ENCODE measurements around the gene CFAP53. TPM values are rescaled to one million over a fixed set of nuclear protein-coding genes. Genes with fewer than 3 reads are reported as not detected.
"Not testable (repeated sequence)": the region's sequence is repeated elsewhere in the genome, so short reads cannot be mapped to it uniquely, and the experiment has no call there.

Gene CFAP53
- total RNA-seq, 1 donor from 2014 or later, result 0.17 TPM

DNA sequence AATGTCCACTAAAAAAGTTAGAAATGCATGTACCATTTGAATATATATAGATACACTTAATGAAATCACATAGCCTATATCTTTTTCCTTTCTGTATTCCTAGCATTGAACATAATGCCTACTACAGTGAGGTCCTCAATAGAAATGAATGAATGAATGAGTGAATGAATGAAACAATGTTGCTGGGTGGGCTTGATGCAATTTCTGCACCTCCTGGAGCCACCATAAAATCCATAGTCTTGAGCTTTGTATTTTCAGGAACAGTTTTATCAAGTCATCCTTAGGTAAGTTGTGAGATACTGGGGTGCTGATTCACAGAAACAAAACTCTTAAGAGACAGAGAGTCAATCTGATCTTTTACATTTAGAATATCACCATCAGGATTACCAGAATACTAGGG lies 3.3 kb downstream of the CFAP53 start:
- TF ChIP-seq, protein P1, sequence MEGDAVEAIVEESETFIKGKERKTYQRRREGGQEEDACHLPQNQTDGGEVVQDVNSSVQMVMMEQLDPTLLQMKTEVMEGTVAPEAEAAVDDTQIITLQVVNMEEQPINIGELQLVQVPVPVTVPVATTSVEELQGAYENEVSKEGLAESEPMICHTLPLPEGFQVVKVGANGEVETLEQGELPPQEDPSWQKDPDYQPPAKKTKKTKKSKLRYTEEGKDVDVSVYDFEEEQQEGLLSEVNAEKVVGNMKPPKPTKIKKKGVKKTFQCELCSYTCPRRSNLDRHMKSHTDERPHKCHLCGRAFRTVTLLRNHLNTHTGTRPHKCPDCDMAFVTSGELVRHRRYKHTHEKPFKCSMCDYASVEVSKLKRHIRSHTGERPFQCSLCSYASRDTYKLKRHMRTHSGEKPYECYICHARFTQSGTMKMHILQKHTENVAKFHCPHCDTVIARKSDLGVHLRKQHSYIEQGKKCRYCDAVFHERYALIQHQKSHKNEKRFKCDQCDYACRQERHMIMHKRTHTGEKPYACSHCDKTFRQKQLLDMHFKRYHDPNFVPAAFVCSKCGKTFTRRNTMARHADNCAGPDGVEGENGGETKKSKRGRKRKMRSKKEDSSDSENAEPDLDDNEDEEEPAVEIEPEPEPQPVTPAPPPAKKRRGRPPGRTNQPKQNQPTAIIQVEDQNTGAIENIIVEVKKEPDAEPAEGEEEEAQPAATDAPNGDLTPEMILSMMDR (IDR thresholded peaks at IDR 0.05), result no peak

DNA sequence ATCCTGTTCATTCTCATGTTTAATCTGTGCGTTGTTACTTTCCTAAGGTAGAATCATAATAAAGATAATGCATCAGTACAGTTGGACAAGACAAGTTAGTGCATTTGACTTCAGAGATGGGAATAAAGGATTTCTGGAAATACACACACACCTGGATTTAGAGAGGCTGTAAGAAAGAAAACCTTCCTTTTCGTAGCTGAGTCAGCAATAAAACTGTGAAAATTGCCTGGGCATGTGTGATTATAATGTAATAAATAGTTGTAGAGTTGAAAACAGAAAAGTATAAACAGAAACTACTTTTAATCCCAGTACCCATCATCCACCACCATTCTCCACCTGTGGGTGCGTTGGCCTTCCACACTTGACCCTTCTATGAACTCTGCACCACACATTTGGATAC lies 15.4 kb downstream of the CFAP53 start:
- TF ChIP-seq, protein P1 (IDR thresholded peaks at IDR 0.05), result no peak
- Mint-ChIP-seq H3K27ac (ENCODE audit: unreplicated experiment) (no peak overlapping the region), H3K27me3 (ENCODE audit: low read depth) (peaks cover 6% of the 10 kb centered on the region), H3K4me1 (ENCODE audit: low read depth) (no peaks in the 10 kb centered on the region), H3K4me3 (ENCODE audit: unreplicated experiment) (no peak overlapping the region), H3K9me3 (ENCODE audit: low read depth) (no peaks in the 10 kb centered on the region), H3K36me3 (ENCODE audit: low read depth) (no peaks in the 10 kb centered on the region)
- no peak for DNase-seq (ENCODE audit: low spot score)

More for the DNA sequence above, 3.3 kb downstream of the CFAP53 start:
- Mint-ChIP-seq H3K36me3 (ENCODE audit: low read depth) (no peaks in the 10 kb centered on the region), H3K4me1 (ENCODE audit: low read depth) (peaks cover 16% of the 10 kb centered on the region), H3K9me3 (ENCODE audit: low read depth) (peaks cover 11% of the 10 kb centered on the region), H3K4me3 (ENCODE audit: unreplicated experiment) (no peak overlapping the region), H3K27ac (ENCODE audit: unreplicated experiment) (no peak overlapping the region), H3K27me3 (ENCODE audit: low read depth) (peaks cover 12% of the 10 kb centered on the region)
- no peak for DNase-seq (ENCODE audit: low spot score)

DNA sequence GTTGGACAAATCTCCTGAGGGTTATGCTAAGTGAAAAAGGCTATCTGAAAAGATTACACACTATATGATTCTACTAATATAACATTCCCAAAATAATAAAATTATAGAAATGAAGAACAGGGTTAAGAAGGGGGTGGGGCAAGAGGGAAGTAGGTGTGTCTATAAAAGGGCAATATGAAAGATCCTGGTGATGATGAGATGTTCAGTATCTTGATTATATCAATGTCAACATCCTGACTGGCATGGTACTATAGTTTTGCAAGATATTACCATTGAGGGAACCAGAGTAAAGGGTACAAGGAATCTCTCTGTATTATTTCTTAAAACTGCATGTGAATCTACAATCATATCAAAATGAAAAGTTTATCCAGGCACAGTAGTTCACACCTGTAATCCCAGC lies 16.7 kb downstream of the CFAP53 start:
- no peaks in the 10 kb centered on the region for H3K4me1 Mint-ChIP-seq (ENCODE audit: low read depth)
- H3K27me3 Mint-ChIP-seq (ENCODE audit: low read depth), result peaks cover 6% of the 10 kb centered on the region
- H3K4me3 Mint-ChIP-seq (ENCODE audit: unreplicated experiment), result no peak overlapping the region
- no peaks in the 10 kb centered on the region for H3K36me3 Mint-ChIP-seq (ENCODE audit: low read depth)
- DNase-seq (ENCODE audit: low spot score), result no peak
- no peaks in the 10 kb centered on the region for H3K9me3 Mint-ChIP-seq (ENCODE audit: low read depth)
- TF ChIP-seq, protein P1 (IDR thresholded peaks at IDR 0.05), result no peak
- H3K27ac Mint-ChIP-seq (ENCODE audit: unreplicated experiment), result no peak overlapping the region

DNA sequence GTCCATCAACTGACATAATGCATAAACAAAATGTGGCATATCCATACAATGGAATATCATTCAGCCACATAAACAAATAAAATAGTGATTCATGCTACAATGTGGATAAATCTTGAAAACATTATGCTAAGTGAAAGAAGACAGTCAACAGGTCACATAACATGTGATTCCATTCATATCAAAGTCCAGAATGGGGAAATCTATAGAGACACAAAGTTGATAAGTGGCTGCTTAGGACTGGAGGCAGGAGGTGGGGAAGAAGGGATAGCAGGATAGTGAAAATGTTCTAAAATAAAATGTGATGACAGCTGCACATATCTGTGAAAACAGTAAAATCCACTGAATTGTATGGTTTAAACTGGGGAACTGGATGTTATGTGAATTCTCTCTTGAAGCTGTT lies 18.7 kb downstream of the CFAP53 start:
- Mint-ChIP-seq H3K27me3 (ENCODE audit: low read depth) (peaks cover 6% of the 10 kb centered on the region), H3K9me3 (ENCODE audit: low read depth) (peaks cover 5% of the 10 kb centered on the region), H3K4me1 (ENCODE audit: low read depth) (no peaks in the 10 kb centered on the region), H3K4me3 (ENCODE audit: unreplicated experiment) (no peak overlapping the region), H3K27ac (ENCODE audit: unreplicated experiment) (no peak overlapping the region), H3K36me3 (ENCODE audit: low read depth) (no peaks in the 10 kb centered on the region)
- TF ChIP-seq, protein P1 (IDR thresholded peaks at IDR 0.05), result no peak
- no peak for DNase-seq (ENCODE audit: low spot score)

DNA sequence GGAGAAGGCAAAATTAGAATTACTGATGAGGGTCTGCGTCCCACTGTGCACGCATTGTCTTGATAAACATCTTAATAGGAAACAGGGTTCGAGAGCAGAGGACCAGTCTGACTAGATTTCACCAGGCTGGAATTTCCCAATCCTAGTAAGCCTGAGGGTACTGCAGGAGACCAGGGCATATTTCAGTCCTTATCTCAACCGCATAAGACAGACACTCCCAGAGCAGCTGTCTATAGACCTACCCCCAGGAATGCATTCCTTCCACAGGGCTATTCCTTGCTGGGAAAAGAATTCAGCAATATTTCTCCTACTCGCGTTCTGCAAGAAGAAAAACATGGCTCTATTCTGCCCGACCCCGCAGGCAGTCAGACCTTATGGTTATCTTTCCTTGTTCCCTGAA lies 24.5 kb downstream of the CFAP53 start:
- DNase-seq (ENCODE audit: low spot score); H3K27me3 Mint-ChIP-seq (ENCODE audit: low read depth): not testable (repeated sequence)

GRCh38 chr18:50240080-50240563 lies 26.2 kb downstream of the CFAP53 start:
- H3K4me1 Mint-ChIP-seq (ENCODE audit: low read depth), result no peaks in the 10 kb centered on the region
- peaks cover 32% of the 10 kb centered on the region for H3K9me3 Mint-ChIP-seq (ENCODE audit: low read depth)
- no peak overlapping the region for H3K4me3 Mint-ChIP-seq (ENCODE audit: unreplicated experiment)
- no peak overlapping the region for H3K27ac Mint-ChIP-seq (ENCODE audit: unreplicated experiment)
- peaks cover 6% of the 10 kb centered on the region for H3K36me3 Mint-ChIP-seq (ENCODE audit: low read depth)
- TF ChIP-seq, protein P1 (IDR thresholded peaks at IDR 0.05), result no peak
- no peak for DNase-seq (ENCODE audit: low spot score)
- H3K27me3 Mint-ChIP-seq (ENCODE audit: low read depth), result peaks cover 2% of the 10 kb centered on the region

More for the DNA sequence above, 24.5 kb downstream of the CFAP53 start:
- H3K36me3 Mint-ChIP-seq (ENCODE audit: low read depth); H3K27ac Mint-ChIP-seq (ENCODE audit: unreplicated experiment); H3K4me3 Mint-ChIP-seq (ENCODE audit: unreplicated experiment); H3K4me1 Mint-ChIP-seq (ENCODE audit: low read depth): not testable (repeated sequence)
- peaks cover 32% of the 10 kb centered on the region for H3K9me3 Mint-ChIP-seq (ENCODE audit: low read depth)
